SK-N-SH (cell line): ENCODE results near the gene CDC42SE2. TPM values are rescaled to one million over a fixed set of nuclear protein-coding genes. Genes with fewer than 3 reads are reported as not detected.

Experiments
- CTCF ChIA-PET: fragments of 300-600, 350-600 bp; formaldehyde crosslinking; extraction: SDS; loops from one replicate; lab custom pipeline; 2021; lab: Yijun Ruan, JAX
- POLR2A ChIA-PET: fragments of 350-600 bp; sonication (Branson Sonifier 250); formaldehyde crosslinking; extraction: SDS; loops from one replicate; lab custom pipeline; 2020; ENCODE audit warnings: antibody characterized with exemption, inconsistent platforms; lab: Yijun Ruan, JAX
- DNase-seq: peaks from one replicate; pipeline ENCODE4 v3.0.0; 2012
- H2AFZ ChIP-seq: fragments of 200-600 bp; sonication (generic); 2 replicates; pipeline ENCODE4 v1.8.1; 2016; ENCODE audit warnings: antibody characterized with exemption, mild to moderate bottlenecking, low read depth
- H3F3A ChIP-seq: fragments of 200-600 bp; sonication (generic); replicated peaks from 2 replicates; pipeline ENCODE3; 2016; ENCODE audit warnings: antibody characterized with exemption, mild to moderate bottlenecking; ENCODE audit not compliant: insufficient read depth
- H3K27ac ChIP-seq, 2 experiments: fragments of 200-500 bp in 1 of 2; fragments of 200-600 bp in 1 of 2; sonication (Bioruptor generic) in 1 of 2; sonication (generic), shearing (Covaris generic) in 1 of 2; 2 replicates each; pipeline versions ENCODE4 v1.5.1 to v1.6.1; 2014 to 2016; ENCODE audit warnings: low read depth in 2 of 2, inconsistent platforms in 1 of 2, low read length in 1 of 2, mild to moderate bottlenecking in 1 of 2, mixed read lengths in 1 of 2
- H3K27me3 ChIP-seq: fragments of 200-600 bp; sonication (generic), shearing (Covaris generic); 2 replicates; pipeline ENCODE4 v1.6.1; 2016; ENCODE audit warnings: mixed run types; ENCODE audit not compliant: insufficient read depth
- H3K36me3 ChIP-seq, 2 experiments: fragments of 200-500 bp in 1 of 2; fragments of 200-600 bp in 1 of 2; sonication (Bioruptor generic) in 1 of 2; sonication (generic) in 1 of 2; replicated peaks in 1 of 2; 2 replicates each; pipeline versions ENCODE3 to v1.5.1; 2014 to 2016; ENCODE audit warnings: low read length in 1 of 2, mild to moderate bottlenecking in 1 of 2; ENCODE audit not compliant: insufficient read depth in 2 of 2, control insufficient read depth in 1 of 2
- H3K4me1 ChIP-seq, 2 experiments: fragments of 200-500 bp in 1 of 2; fragments of 200-600 bp in 1 of 2; sonication (Bioruptor generic) in 1 of 2; sonication (generic), shearing (Covaris generic) in 1 of 2; 2 replicates each; pipeline versions ENCODE4 v1.5.1 to v1.6.1; 2014 to 2016; ENCODE audit warnings: low read depth in 1 of 2, low read length in 1 of 2, mixed run types in 1 of 2; ENCODE audit not compliant: insufficient read depth in 2 of 2, control insufficient read depth in 1 of 2
- H3K4me2 ChIP-seq: fragments of 200-600 bp; sonication (generic), shearing (Covaris generic); 2 replicates; pipeline ENCODE4 v1.6.1; 2017; ENCODE audit warnings: mixed run types
- H3K4me3 ChIP-seq, 2 experiments: fragments of 200-500 bp in 1 of 2; fragments of 200-600 bp in 1 of 2; sonication (Bioruptor generic) in 1 of 2; sonication (generic), shearing (Covaris generic) in 1 of 2; 2 replicates each; pipeline versions ENCODE4 v1.5.1 to v1.8.1; 2014 to 2016; ENCODE audit warnings: low read depth in 2 of 2, inconsistent platforms in 1 of 2, low read length in 1 of 2, mild to moderate bottlenecking in 1 of 2, mixed read lengths in 1 of 2, moderate library complexity in 1 of 2
- H3K79me2 ChIP-seq: fragments of 200-600 bp; sonication (generic); 2 replicates; pipeline ENCODE4 v1.8.1; 2017; ENCODE audit warnings: mild to moderate bottlenecking; ENCODE audit not compliant: insufficient read depth
- H3K9ac ChIP-seq: fragments of 200-600 bp; sonication (generic); 2 replicates; pipeline ENCODE4 v1.6.1; 2017; ENCODE audit warnings: mixed run types
- H3K9me2 ChIP-seq: fragments of 200-600 bp; sonication (generic); 2 replicates; pipeline ENCODE4 v1.6.1; 2017; ENCODE audit warnings: mixed run types
- H3K9me3 ChIP-seq: fragments of 200-600 bp; sonication (generic); 2 replicates; pipeline ENCODE4 v1.6.1; 2017; ENCODE audit warnings: mixed run types, mild to moderate bottlenecking, moderate library complexity
- H4K20me1 ChIP-seq: fragments of 200-600 bp; sonication (generic); 2 replicates; pipeline ENCODE4 v1.6.1; 2017; ENCODE audit warnings: mild to moderate bottlenecking, mixed run types; ENCODE audit not compliant: insufficient read depth
- ELF1 ChIP-seq: IDR thresholded peaks from 2 replicates; pipeline ENCODE4 v1.4.0; 2012
- EP300 ChIP-seq, 2 experiments: IDR thresholded peaks; 2 replicates each; pipeline versions ENCODE4 v1.4.0 to v1.6.1; 2012; ENCODE audit warnings: borderline replicate concordance in 1 of 2, low read depth in 1 of 2, low read length in 1 of 2
- GATA2 ChIP-seq: sonication (generic); formaldehyde crosslinking; IDR thresholded peaks from 2 replicates; pipeline ENCODE4 v1.5.0; 2020; ENCODE audit warnings: mild to moderate bottlenecking, missing genetic modification reagents
- MAX ChIP-seq: IDR thresholded peaks from 2 replicates; pipeline ENCODE4 v1.4.0; 2012; ENCODE audit warnings: low read depth
- MEF2A ChIP-seq: IDR thresholded peaks from 2 replicates; pipeline ENCODE4 v1.4.0; 2012; ENCODE audit warnings: low read depth, borderline replicate concordance
- MXI1 ChIP-seq: IDR thresholded peaks from 2 replicates; pipeline ENCODE4 v1.6.1; 2012; ENCODE audit warnings: mild to moderate bottlenecking, low read depth, low read length, improper control_type of control experiment
- NRF1 ChIP-seq: IDR thresholded peaks from 2 replicates; pipeline ENCODE4 v1.6.1; 2012; ENCODE audit warnings: low read depth, mild to moderate bottlenecking, low read length
- PBX3 ChIP-seq: IDR thresholded peaks from 2 replicates; pipeline ENCODE4; 2012
- RCOR1 ChIP-seq: fragments of 150-350 bp; IDR thresholded peaks from 2 replicates; pipeline ENCODE4 v1.6.1; 2017; ENCODE audit warnings: antibody characterized with exemption, low read length
- REST ChIP-seq: IDR thresholded peaks from 2 replicates; pipeline ENCODE4 v1.6.1; 2012; ENCODE audit warnings: mild to moderate bottlenecking, low read depth, low read length, moderate library complexity
- RFX5 ChIP-seq: IDR thresholded peaks from 2 replicates; pipeline ENCODE4 v1.6.1; 2012; ENCODE audit warnings: mild to moderate bottlenecking, improper control_type of control experiment, low read length
- TAF1 ChIP-seq: IDR thresholded peaks from 2 replicates; pipeline ENCODE4 v1.6.1; 2012; ENCODE audit warnings: low read depth, mild to moderate bottlenecking, low read length, moderate library complexity, borderline replicate concordance
- TCF12 ChIP-seq: IDR thresholded peaks from 2 replicates; pipeline ENCODE4 v1.4.0; 2012
- TEAD4 ChIP-seq: IDR thresholded peaks from 2 replicates; pipeline ENCODE4 v1.4.0; 2012; ENCODE audit warnings: mild to moderate bottlenecking, borderline replicate concordance; ENCODE audit not compliant: insufficient read depth
- WGBS: methylation state at CpG from one replicate; pipeline ENCODE4 v1.1.6; 2017; ENCODE audit warnings: low lambda C conversion rate; 5-methylcytosine and 5-hydroxymethylcytosine counted together
- polyA plus RNA-seq, 3 experiments: library from polyadenylated mRNA; depleted of rRNA; stranded (reverse); fragments of >200 nt; gene quantifications; 2 replicates each; pipeline ENCODE4 v1.2.3, GENCODE V29; 2012
- small RNA-seq, 7 experiments: library from RNA; depleted of rRNA; stranded (forward); fragments of <200 nt; gene quantifications; one replicate each; pipeline ENCODE3, GENCODE V24; 2012
- TF ChIP-seq, protein P1 (sequence below): fragments of 200-600 bp; sonication (generic); IDR thresholded peaks from 2 replicates; pipeline ENCODE4 v1.6.1; 2017; ENCODE audit warnings: antibody characterized with exemption, mild to moderate bottlenecking, moderate library complexity

Gene CDC42SE2
- polyA plus RNA-seq, 1 of the 3 experiments (the other 2 are of a cell fraction) = 8.6 TPM

DNA sequence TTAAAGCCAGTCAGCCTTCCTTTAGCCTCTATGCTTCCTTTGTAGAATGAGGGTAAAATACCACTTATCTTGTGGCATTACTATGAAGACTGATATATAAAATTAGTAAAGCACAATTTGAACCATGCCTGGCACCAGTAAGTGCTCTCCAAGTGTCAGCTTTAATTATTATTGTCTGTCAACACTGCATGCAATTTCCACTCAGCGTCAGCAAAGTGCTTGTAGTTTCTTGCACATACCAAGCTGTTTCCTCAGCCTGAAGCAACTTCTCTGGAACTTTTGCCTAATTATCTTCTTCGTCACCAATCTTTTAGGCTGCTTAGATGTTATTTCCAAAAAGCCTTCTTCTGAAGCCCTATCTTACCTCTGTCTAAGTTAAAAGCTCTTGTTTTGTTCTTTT is 177.3 kb downstream of the CDC42SE2 start:
- Histone ChIP-seq H3K79me2 (no peaks in the 10 kb centered on the region), H3K27ac (no peak overlapping the region), H4K20me1 (no peaks in the 10 kb centered on the region), H3K9ac (no peak overlapping the region), H3K4me2 (no peak overlapping the region), H3K4me1 (peaks cover 0 to under 1% of the 10 kb centered on the region in 2 experiments; a peak in 1 of 4 replicates), H3K36me3 (peaks cover 40 to 46% of the 10 kb centered on the region in 2 experiments), H3K27me3 (no peaks in the 10 kb centered on the region), H2AFZ (no peak overlapping the region), H3K9me2 (no peaks in the 10 kb centered on the region), H3K9me3 (no peaks in the 10 kb centered on the region), H3F3A (peaks cover 3% of the 10 kb centered on the region), H3K4me3 (no peak overlapping the region)
- ChIA-PET POLR2A (interaction anchor here (0.7 kb wide), 1 partner anchor 140 kb away, joined by 3 read pairs; no protein-coding TSS in a partner anchor), CTCF (interaction anchor here (0.7 kb wide), 1 partner anchor 45 kb away, joined by 3 read pairs; no protein-coding TSS in a partner anchor)
- 94% methylated on average over 2 of the region's 2 CpGs for WGBS
- TF ChIP-seq TAF1 = no peak
- no peak for TF ChIP-seq ELF1
- no peak for TF ChIP-seq GATA2 (CRISPR knock-in tag)
- TF ChIP-seq NRF1 = no peak
- no peak for TF ChIP-seq TCF12
- TF ChIP-seq TEAD4 = no peak
- TF ChIP-seq, protein P1, sequence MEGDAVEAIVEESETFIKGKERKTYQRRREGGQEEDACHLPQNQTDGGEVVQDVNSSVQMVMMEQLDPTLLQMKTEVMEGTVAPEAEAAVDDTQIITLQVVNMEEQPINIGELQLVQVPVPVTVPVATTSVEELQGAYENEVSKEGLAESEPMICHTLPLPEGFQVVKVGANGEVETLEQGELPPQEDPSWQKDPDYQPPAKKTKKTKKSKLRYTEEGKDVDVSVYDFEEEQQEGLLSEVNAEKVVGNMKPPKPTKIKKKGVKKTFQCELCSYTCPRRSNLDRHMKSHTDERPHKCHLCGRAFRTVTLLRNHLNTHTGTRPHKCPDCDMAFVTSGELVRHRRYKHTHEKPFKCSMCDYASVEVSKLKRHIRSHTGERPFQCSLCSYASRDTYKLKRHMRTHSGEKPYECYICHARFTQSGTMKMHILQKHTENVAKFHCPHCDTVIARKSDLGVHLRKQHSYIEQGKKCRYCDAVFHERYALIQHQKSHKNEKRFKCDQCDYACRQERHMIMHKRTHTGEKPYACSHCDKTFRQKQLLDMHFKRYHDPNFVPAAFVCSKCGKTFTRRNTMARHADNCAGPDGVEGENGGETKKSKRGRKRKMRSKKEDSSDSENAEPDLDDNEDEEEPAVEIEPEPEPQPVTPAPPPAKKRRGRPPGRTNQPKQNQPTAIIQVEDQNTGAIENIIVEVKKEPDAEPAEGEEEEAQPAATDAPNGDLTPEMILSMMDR = no peak
- TF ChIP-seq MXI1 = no peak
- no peak for TF ChIP-seq RCOR1
- TF ChIP-seq EP300 (IDR thresholded peaks at IDR 0.05; ENCODE audit: borderline replicate concordance in 1 of 2, low read depth in 1 of 2, low read length in 1 of 2) = no peak
- no peak for TF ChIP-seq RFX5
- no peak for TF ChIP-seq MEF2A
- no peak for TF ChIP-seq REST
- no peak for TF ChIP-seq MAX
- TF ChIP-seq PBX3 = no peak
- DNase-seq = no peak

Small RNA genes lying within 50 kb of the gene (small RNA-seq; reads per million reads assigned to genes)
- 0 reads per million in 7 experiments for gene AC004777.1
- 0 reads per million in 7 experiments for gene RF02271

Other genes with a start within 250 kb of the CDC42SE2 start
- gene HINT1, start 98.8 kb upstream of the CDC42SE2 start, polyA plus RNA-seq (2012; rRNA removed) = 385 and 444 TPM in 2 replicates
- gene LYRM7, start 93.1 kb upstream of the CDC42SE2 start, polyA plus RNA-seq (2012; rRNA removed) = 1.4 and 2.3 TPM in 2 replicates